NCI-H1092 treated with DMSO at 0.1 percent for 48 hours (cell line): ENCODE results near the gene MEIOB.
"Not testable (repeated sequence)": the region's sequence is repeated elsewhere in the genome, so short reads cannot be mapped to it uniquely, and the experiment has no call there.

ENCODE experiments used
- DNase-seq: peaks from one replicate; lab custom pipeline; 2025; lab: John Stamatoyannopoulos, UW

Gene MEIOB, protein sequence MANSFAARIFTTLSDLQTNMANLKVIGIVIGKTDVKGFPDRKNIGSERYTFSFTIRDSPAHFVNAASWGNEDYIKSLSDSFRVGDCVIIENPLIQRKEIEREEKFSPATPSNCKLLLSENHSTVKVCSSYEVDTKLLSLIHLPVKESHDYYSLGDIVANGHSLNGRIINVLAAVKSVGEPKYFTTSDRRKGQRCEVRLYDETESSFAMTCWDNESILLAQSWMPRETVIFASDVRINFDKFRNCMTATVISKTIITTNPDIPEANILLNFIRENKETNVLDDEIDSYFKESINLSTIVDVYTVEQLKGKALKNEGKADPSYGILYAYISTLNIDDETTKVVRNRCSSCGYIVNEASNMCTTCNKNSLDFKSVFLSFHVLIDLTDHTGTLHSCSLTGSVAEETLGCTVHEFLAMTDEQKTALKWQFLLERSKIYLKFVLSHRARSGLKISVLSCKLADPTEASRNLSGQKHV

DNA sequence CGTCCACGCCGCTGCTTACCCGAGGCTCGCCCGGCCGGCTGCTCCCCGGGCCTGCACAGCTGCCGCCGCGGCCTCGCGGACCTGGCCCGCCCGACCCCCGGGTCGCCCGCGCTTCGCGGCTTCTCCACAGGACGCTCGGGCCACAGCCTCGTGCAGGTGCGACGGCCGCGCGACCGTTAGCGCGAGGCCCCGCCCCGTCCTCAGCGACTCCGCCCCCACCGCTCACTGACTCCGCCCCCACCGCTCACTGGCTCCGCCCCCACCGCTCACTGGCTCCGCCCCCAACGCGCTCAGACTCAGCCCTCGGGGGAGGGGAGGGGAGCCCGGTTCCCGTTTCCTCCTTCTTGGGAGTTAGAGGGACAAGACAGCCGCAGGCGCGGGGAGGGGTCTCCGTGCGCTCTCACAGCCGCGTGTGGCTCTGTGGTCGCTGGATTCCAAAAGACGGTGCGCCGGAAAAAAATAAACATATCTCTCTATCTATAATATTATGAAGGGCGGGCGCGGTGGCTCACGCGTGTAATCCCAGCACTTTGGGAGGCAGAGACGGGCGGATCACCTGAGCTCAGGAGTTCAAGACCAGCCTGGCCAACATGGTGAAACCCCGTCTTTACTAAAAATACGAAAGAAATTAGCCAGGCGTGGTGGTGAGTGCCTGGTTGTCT is at the start of gene MEIOB:
TSS of gene MEIOB (minus strand) at position 191 of the 662 bp plus-strand sequence. CDS start 3,989 bp downstream, outside the sequence.
- peak; percentile 56 for DNase-seq

DNA sequence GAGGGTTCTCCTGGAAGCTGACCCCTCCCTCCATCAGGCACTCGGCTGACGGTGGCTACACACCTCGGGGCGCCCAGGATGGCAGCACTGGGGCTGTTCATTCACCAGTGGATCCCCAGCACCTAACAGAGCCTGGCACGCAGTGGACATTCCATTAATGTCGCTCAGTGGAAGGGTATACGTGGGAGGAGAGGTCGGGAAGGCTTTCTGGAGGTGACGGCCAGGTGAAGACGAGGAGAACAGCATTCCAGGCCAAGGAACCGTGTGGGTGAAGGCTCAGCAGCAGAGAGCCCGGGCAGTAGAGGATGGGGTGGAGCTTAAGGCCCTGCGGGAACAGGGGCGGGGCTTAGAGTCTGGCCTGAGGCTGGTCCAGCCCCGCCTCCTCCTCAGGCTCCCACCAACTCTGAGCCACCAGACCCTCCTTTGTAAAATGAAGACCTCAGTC is 48.8 kb upstream of the MEIOB start:
- no peak for DNase-seq

DNA sequence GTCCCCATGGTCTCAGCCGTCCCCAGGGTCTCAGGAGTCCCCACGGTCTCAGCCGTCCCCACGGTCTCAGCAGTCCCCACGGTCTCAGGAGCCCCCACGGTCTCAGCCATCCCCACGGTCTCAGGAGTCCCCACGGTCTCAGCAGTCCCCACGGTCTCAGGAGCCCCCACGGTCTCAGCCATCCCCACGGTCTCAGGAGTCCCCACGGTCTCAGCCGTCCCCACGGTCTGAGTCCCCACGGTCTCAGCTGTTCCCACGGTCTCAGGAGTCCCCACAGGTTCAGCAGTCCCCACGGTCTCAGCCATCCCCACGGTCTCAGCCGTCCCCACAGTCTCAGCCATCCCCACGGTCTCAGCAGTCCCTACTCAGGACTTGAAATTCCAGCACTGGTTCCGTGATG is 48.2 kb upstream of the MEIOB start:
- not testable (repeated sequence) for DNase-seq

DNA sequence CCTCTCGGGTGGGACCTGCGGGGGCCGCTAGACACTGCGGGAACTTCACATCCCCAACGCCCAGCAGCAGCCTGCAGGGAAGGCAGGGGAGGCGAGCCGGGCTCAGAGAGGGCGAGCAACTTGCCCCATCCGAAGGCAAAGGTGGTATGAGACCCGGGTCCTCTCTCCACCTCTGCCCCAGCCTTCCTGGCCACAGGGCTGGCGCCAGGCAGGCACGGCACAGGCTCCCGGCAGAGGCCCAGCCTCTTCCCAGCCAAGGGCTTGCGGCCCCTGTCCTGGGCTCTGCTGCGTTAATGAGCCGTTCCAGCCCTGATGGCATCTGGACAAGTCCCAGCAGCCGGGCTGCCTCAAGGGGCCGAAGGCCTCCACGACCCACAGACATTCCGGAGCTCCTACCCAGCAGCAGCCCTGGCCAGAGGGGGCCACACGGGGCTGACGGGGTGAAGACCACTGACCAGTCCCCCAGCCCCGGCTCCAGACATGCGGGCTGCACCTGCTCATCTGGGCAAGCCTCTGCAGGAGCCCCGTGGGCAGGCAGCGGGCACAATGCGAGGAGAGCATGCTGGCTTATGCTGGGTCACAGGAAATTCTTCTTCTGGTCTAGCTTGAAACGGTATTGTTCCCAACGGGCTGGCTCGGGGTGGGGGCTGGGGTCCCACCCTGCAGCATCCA is 47.5 kb upstream of the MEIOB start:
- DNase-seq: no peak

DNA sequence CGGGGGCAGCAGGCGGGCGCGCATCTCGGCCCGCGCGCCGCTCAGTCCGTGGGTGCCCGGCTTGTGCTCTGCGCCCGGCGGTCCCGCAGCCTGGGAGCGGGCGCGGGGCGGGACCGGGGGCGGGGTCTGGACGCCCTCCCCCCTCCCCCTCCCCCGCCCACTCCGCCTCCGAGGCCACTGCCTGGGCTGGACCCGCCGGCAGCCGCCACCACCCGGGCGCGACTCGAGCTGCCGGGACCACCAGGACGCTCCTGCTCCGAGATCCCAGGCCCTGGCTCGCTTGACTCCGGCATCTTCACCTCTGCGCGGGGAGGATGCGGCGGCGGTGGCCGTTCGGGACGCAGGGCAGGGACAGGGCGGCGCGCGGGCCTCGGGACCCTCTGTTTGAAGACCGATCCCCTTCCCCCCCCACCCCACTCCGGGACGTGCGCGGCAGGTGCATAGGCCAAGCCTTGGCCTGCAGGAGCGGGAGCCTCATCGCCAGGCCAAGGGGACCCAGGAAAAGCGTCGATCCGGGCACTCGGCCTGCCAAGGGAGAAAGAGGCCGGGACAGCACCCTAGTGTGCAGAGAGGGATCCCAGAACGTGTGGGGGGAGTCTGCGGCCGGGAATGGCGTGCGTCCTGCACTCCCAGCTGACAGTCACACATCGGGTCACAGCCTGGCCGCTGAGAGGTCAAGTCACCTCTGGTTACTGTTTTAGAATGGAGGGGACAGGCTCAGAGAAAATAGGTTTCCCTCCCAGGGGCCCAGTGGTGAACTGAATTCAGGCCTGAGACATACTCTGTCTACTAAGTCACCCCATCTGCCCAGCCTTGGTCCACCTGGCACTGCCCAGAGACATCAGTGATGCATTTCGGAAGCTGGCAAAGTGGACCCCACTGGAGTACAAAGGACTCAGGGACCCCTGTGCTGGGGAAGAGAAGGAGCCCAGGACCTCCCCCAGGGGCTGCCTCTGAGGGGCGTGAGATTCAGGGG is 46.7 kb upstream of the MEIOB start, which contains the start of gene HS3ST6:
TSS of gene HS3ST6 (minus strand) at position 65 of the 976 bp plus-strand sequence. CDS start 92 bp downstream, outside the sequence.
- no peak for DNase-seq

DNA sequence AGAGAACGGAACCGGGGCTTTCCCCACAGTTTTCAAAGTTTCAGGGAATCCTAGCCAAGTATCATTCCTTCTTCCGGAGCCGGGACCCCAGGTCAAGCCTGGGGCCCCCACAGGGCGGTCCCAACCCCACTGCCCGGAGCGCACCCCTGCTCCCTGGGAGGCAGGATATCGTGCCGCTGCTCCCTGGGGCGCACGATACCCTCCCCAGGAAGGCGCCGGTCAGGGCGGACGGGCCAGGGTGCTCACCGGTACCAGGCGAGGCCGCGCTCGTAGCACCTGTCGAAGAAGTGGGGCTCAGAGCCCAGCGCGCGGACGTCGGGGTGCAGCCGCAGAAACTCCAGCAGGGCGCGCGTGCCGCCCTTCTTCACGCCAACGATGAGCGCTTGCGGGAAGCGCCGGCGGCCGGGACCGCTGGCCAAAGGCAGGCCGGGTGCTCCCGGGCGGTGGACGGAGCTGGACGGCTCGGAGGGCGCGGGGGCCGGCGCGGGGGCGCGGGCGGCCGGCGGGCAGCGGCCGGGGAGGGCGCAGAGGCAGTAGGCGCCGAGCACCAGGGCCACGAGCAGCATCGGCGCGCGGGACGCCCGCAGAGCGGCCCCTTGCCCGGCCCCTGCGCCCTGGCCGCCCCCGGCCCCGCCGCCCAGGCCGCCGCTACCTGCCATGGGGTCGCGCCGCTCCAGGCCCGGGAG is 45.8 kb upstream of the MEIOB start:
- no peak for DNase-seq

DNA sequence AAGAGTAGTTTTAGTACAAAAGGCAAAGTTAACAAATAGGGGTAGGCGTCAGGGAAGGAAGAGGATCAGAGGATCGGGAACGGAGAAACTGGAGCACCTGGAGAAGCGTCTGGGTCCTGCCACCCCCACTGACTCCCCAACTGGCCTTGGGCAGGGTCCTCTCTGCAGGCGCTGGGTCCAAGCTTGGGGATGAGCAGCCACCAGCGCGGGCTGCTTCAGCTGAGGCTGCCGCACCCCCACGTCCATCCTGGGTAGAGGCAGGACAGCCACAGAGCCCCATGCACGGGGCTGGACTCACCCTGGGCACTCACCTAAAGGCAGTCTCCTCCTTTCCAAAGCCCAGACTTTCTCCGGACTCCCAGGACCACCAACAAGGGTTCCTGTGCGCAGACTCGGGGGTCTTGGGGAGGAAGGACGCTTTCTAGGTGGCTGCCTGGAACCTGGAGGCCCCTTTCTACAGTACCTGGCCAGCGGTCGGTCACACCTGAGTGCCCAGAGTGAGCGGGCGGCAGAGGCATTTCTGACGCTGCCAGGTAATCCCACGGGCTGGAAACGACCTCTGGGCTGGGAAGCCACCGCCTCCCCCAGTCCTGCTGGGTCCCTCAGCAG is 45.2 kb upstream of the MEIOB start:
- no peak for DNase-seq

DNA sequence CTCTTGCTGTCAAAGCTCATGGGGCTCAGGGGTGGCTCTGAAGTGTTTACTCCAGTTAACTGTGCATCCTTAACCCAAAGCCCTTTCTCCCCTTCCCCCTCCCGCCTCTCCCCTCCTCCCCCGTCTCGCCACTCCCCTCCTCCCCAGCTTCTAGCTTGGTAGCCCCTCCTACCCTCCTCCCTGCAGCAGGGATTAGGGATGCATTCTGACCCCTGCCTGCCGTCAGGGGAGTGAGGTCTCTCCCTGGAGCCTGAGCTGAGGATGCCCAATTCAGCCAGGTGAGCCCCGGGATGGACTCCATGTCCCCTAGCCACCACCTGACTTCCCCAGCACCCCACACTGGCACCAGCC is 44.7 kb upstream of the MEIOB start:
- DNase-seq: no peak

DNA sequence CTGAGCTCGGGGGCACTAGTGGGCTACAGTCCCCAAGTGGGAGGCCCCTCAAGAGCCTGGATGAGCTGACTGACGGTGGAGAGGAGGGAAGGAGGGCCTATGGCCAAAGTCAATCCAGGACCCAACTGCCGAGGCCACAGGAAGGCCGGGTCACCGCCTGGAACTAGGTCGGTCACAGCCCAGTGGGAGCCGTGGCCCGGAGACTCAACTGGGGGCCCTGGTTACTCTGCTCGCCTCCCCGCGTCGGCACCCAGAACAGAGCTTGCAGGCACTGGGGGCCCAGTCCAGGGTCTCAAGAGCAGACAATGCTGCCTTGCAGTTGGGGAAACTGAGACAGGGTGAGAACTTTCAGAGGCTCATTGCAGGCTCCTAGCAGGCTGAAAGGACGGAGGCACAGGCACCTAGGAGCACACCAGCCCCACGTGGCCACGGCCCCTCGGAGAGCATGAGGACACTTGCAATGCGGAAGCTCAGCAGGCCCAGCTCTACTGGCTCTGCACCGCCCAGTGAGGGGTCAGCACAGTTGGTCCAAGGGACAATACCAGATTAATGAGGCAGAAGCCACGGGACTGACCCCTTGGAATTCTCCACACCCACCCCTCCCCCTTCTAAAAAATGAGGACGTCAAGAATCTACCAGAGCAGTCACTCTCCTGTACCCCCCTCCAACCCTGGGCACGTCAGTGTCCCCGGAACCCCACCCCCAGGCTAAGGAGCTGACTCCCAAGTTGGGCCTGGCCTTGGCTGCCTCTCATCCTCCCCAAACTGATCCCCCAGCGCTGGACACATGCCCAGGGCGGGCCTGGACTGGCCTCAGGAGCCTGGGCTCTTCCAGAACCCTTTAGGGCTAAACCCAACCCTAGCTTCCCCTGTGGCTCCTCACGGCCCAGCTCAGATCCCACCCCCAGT is 44.0 kb upstream of the MEIOB start:
- no peak for DNase-seq

DNA sequence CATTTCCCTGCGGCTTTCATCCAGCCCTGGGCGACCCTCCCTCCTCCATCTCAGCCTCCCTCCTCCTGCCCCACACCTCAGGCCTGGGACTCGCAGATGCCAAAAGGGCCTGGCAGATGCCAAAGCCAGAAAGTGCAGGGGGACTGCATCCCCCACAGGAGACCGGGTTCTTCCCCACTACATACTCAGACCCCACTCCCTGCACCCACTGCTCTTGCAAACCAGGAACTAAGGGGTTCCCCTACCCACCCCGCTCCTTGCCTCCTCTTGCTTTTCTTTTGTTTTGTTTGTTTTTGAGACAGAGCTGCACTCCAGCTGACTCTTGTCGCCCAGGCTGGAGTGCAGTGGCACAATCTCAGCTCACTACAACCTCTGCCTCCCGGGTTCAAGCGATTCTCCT is 43.0 kb upstream of the MEIOB start:
- no peak for DNase-seq

DNA sequence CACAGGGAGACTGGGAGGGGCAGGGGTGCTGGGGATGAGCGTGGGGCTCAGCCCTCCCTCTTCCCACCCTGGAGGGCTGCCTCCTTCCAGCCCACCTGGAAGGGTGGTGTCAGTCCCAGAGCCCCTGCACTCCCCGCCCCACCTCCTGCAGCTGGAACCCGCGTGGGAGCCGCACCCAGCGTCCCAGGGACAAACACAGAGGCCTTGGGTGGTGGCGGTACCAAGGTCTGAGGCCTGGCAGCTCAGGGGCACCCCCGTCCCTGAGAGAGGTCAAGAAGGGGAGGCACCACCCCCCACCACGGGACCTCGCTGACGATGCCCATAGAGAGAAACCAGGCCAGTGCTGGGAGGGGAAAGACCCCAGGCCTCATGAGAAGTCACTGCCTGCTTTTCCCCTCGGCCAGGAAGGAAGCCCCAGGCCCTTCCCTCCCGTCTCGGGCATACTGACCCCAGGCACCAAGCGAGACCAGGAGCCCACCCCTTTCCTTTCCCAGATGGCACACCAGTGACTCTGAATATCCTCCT is 42.2 kb upstream of the MEIOB start:
- DNase-seq: no peak

DNA sequence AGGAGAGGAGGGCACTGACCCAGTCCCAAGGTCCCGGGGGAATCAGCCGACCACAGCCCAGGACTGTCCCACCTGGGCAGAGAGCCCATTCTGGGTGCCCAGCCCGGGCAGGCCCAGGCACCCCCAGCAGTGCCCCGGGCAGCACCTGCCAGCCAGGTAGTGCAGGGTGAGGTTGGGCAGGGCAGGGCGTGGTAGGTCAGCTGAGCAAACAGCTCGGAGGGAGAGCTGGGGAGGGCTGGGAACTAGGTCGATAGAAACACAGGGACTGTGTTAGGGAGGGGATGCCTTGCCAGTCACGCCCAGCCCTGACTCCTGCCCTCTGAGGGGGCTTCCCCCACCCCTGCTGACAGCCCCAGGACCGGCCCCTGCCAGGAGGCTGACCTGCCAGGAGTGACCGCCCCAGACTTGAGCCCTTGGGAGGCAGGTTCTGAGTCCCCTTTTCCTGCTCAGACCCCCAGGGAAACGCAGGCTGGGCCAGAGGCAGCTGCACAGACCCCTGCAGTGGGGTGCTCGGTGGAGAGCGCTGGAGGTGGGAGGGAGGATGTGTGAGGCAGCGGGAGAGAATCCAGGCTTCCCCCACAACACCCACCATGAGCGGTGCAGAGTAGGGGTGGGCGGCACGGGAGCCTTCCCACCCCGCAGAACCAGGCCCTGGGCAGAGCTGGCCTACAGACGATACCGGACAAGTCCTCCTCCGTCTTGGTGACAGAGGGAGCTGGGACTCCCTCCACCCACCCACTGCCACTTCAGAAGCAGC is 41.5 kb upstream of the MEIOB start:
- DNase-seq: peak; percentile 32

DNA sequence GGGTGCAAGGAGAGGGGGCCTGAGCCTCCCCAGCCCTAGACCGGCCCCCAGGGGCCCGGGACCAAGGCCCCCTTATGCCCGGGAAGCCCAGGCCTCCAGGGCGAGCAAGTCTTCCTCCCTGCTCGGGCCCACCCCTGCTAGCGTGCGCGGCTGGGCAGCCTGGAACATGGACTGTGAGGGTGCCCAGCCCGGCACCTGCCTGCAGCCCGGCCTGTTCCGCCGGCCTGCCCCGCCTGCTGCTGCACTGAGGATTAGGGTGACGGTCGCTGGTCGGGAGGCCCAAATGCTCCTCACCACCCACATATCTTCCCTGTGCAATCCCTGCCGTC is 40.2 kb upstream of the MEIOB start:
- DNase-seq: no peak

DNA sequence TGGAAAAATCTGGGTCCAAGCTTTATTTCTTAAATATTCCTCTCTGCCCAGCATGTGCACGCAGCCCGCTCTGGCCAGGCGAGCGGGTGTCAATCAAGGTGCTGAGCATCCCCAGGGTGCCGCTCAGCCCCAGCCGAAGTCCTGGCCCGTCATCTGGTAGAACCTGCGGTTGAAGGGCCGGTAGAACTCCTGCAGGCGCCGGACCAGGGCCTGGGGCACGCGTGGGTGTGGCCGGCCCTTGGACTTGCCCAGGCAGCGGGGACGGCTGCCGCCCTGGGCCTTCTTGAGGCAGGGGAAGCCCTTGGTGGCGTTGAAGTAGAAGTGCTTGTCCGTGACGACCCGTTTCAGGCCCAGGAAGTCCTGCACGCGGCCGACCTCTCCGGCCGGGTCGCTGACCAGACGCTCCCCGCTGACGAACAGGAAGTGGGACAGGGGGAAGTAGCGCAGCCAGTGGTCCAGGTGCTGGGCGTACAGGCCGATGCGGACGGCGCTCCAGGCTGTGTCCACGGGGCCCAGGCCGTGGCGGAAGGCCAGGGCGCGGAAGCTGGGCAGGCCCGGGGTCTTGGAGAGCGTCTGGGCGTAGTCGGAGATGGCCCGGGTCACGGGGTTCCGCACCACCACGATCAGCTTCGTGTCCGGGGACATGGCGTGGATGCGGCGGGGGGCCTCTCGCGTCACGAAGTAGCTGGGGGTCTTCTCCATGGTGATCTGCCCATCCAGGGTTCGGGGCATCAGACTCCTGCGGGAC is 39.7 kb upstream of the MEIOB start:
- DNase-seq: no peak

DNA sequence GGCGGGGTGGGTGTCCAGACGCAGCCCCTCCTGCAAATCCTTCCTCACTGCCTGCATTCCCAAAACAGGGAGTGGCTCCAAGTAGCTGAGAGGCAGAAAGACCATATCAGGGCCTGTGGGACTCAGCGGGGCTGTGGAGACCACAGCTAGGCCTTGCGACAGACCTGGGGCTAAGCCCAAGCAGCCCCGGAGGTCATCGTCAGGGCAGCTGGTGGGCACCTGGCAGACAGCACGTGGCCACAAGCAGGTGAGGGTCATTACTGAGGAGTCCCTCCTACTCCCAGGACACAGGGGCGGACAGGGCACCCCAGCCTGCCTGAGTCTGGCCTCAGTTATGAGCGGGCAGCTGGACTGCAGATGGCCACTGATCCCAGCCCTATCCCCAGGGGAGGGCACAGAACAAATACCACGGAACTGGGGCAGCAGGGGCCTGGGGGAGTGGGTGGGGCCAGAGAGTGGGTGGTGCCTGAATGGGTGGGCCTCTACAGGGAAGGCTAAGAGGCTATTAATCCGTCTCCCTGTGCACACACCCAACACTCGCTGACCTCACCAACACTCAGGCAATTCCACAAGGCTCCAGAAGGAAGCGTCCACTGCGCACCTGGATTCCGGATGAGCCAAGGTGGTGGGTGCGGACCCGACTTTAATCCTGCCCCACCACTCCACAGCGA is 37.7 kb upstream of the MEIOB start:
- no peak for DNase-seq

DNA sequence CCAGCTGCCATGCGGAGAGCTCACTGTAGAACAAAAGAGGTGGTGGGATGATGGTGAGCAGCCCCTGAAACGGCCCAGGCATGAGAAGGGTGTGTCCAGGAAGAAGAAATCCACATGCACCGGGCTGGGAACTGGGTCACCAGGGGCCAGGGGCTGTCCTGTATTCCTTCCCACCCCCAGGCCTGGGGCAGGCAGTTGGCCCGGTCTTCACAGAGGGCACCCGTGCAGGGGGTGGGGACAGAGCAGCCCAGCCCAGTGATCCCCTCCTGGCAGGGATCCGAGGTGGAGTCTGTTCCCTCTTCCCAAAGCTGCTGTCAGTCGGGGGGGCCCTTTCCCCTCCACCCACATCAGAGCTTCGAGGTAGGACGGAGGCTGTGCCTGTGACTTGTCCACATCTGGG is 37.0 kb upstream of the MEIOB start:
- no peak for DNase-seq

DNA sequence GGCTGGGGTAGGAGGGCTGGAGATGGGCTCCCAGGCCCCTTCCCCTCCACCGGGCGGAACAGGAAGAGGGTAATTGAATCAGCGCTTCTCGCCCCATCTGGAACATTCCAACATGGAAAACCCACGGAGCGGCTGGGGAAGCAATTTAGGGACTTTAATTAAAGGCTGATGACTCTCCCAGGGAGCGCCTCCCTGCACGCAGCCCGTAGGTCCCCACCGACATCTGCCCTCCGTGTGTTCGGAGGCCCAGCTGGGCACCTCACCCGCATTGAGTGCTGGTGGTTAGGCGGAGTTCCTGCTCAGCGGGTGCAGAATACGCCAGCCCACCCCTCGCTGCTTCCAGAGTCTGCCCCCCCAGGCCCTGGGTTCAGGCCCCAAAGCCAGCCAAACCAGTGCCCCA is 36.2 kb upstream of the MEIOB start:
- DNase-seq: no peak
